ENCODE data around the gene APC. TPM values are rescaled to one million over a fixed set of nuclear protein-coding genes. Genes with fewer than 3 reads are reported as not detected.

The APC gene
- total and polyA plus RNA-seq, 2 of the 8 experiments (the other 6 are each of a cell fraction or from before 2014, with no cell fraction given) = 6.8 to 41.9 TPM

DNA sequence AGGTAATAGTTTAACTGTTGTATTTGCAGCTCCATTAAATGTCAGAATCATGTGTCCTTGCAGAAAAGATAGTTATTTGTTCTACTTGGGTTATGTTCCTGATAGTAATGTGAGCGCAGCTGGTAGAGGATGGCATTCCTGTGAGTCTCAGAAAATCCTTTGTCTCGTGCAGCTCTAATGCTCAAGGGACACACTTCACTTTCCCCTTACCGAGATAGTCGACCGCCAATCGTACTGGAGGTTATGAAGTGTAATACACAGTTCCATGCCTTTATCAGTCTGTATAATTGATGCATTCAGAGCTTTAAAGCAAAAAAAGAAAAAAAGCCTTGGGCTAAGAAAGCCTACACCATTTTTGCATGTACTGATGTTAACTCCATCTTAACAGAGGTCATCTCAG lies 63.2 kb downstream of the APC start:
- H4K91ac ChIP-seq (replicated peaks; ENCODE audit: insufficient read length, low read length) = no peak overlapping the region
- ChIA-PET POLR2A (ENCODE audit: partially characterized antibody) (interaction anchor here (0.9 kb wide), 1 partner anchor 58 kb away, joined by 3 read pairs; no protein-coding TSS in a partner anchor), CTCF (ENCODE audit: partially characterized antibody) (interaction anchor here (0.8 to 1.1 kb wide), 2 partner anchors 8 to 48 kb away, joined by 4 read pairs; no protein-coding TSS in a partner anchor)
- no peak overlapping the region for H3K56ac ChIP-seq (replicated peaks; ENCODE audit: insufficient read length, low read depth, low read length)
- H2AK5ac ChIP-seq (ENCODE audit: low read depth, low read length) = no peak overlapping the region
- H4K8ac ChIP-seq (ENCODE audit: extremely low read depth, insufficient read depth, low read length) = no peak overlapping the region
- H3K23ac ChIP-seq (ENCODE audit: insufficient read length) = no peak overlapping the region
- no peak overlapping the region for H2BK15ac ChIP-seq (ENCODE audit: low read length)
- FAIRE-seq (no peak), DNase-seq (ENCODE audit: low read depth in 1 of 2, low spot score in 2 of 2) (no peak)
- H2BK5ac ChIP-seq (ENCODE audit: low read depth, low read length) = no peak overlapping the region
- H2BK12ac ChIP-seq (ENCODE audit: low read depth, low read length) = no peak overlapping the region
- 95% methylated on average over 6 of the region's 6 CpGs; no CpG with 5 or more reads in 1 of the 2 experiments for WGBS, 2 experiments (ENCODE audit: extremely low coverage in 1 of 2, insufficient coverage in 1 of 2, insufficient read length in 1 of 2, insufficient replicate concordance in 2 of 2, low coverage in 1 of 2, low lambda C conversion rate in 2 of 2, missing lambda C conversion rate in 1 of 2)
- no peaks in the 10 kb centered on the region for H3K9me3 ChIP-seq (ENCODE audit: insufficient read depth in 2 of 2, low read depth in 1 of 2, low read length in 1 of 2)
- peaks cover 0 to 8% (median 4%) of the 10 kb centered on the region in 4 experiments; a peak in 2 of 7 replicates for H3K4me1 ChIP-seq (replicated peaks in 1 of 4; ENCODE audit: control insufficient read depth in 3 of 4, insufficient read depth in 4 of 4, low read length in 3 of 4)
- no peak overlapping the region for H3K4me2 ChIP-seq (ENCODE audit: insufficient read depth in 1 of 2, low read depth in 2 of 2, low read length in 2 of 2)
- no peak overlapping the region for H2BK120ac ChIP-seq (replicated peaks; ENCODE audit: low read depth, low read length)
- no peaks in the 10 kb centered on the region for H3K79me2 ChIP-seq (ENCODE audit: control insufficient read depth in 1 of 2, insufficient read depth in 2 of 2, low read length in 2 of 2)
- no peaks in the 10 kb centered on the region for H3K27me3 ChIP-seq (replicated peaks in 1 of 4; ENCODE audit: control insufficient read depth in 3 of 4, extremely low read depth in 1 of 4, insufficient read depth in 3 of 4, low read length in 3 of 4)
- no peak overlapping the region for H3K4ac ChIP-seq (replicated peaks; ENCODE audit: insufficient read length, low read depth, low read length)
- no peak overlapping the region for H4K5ac ChIP-seq (ENCODE audit: insufficient read length, low read depth, low read length)
- no peaks in the 10 kb centered on the region for H3K23me2 ChIP-seq (ENCODE audit: low read depth, low read length)
- no peak overlapping the region for H3K14ac ChIP-seq (ENCODE audit: insufficient read length)
- H2BK20ac ChIP-seq (ENCODE audit: low read length) = no peak overlapping the region
- no peak overlapping the region for H3K9ac ChIP-seq (replicated peaks in 1 of 4; ENCODE audit: extremely low read depth in 1 of 4, low read depth in 3 of 4, low read length in 3 of 4)
- H3K36me3 ChIP-seq (ENCODE audit: control insufficient read depth in 2 of 4, insufficient read depth in 4 of 4, low read length in 3 of 4) = peaks cover 0 to 3% (median 1%) of the 10 kb centered on the region in 4 experiments; a peak in 3 of 8 replicates
- no peak overlapping the region for H3K27ac ChIP-seq (ENCODE audit: low read depth, low read length)
- H3K18ac ChIP-seq (ENCODE audit: extremely low read depth, low read length) = no peak overlapping the region
- H2AFZ ChIP-seq (ENCODE audit: low read length) = no peak overlapping the region
- no peak overlapping the region for H3K4me3 ChIP-seq (ENCODE audit: extremely low read depth in 1 of 4, insufficient read depth in 2 of 4, low read depth in 3 of 4, low read length in 4 of 4)
- H4K20me1 ChIP-seq (replicated peaks in 1 of 2; ENCODE audit: control insufficient read depth in 1 of 2, insufficient read depth in 2 of 2, low read length in 2 of 2) = no peaks in the 10 kb centered on the region
- no peaks in the 10 kb centered on the region for H3K79me1 ChIP-seq (ENCODE audit: low read depth, low read length)
- TF ChIP-seq POU5F1 (IDR thresholded peaks at IDR 0.05; ENCODE audit: low read depth, low read length) = no peak
